SU-DHL-6 (cell line): ENCODE data around the gene OR6V1.

Experiments used
- H2AFZ ChIP-seq: fragments of 200-600 bp; sonication (generic); 2 replicates; pipeline ENCODE4 v1.6.1; 2014; ENCODE audit warnings: low read depth, mild to moderate bottlenecking, moderate library complexity, mixed read lengths, antibody characterized with exemption, low read length; ENCODE audit not compliant: severe bottlenecking
- H3F3A ChIP-seq: fragments of 200-600 bp; shearing (Covaris generic); 2 replicates; pipeline ENCODE4 v1.6.0; 2016; ENCODE audit warnings: antibody characterized with exemption, mild to moderate bottlenecking; ENCODE audit not compliant: insufficient read depth
- H3K27ac ChIP-seq: fragments of 200-600 bp; sonication (generic); 2 replicates; pipeline ENCODE4 v1.5.1; 2016; ENCODE audit warnings: low read depth, mild to moderate bottlenecking, low read length, moderate library complexity, mixed read lengths
- H3K27me3 ChIP-seq: fragments of 200-600 bp; sonication (generic), shearing (Covaris generic); 2 replicates; pipeline ENCODE4 v1.6.0; 2014; ENCODE audit warnings: mild to moderate bottlenecking, low read length
- H3K36me3 ChIP-seq: fragments of 200-600 bp; sonication (generic); 2 replicates; pipeline ENCODE4 v1.6.1; 2014; ENCODE audit warnings: mild to moderate bottlenecking, low read length, mixed read lengths
- H3K4me2 ChIP-seq: fragments of 300-600, 200-600 bp; shearing (Covaris generic), sonication (generic); 2 replicates; pipeline ENCODE4 v1.6.0; 2014; ENCODE audit warnings: low read length, low read depth, mild to moderate bottlenecking; ENCODE audit not compliant: poor library complexity, severe bottlenecking
- H3K4me3 ChIP-seq: fragments of 200-600 bp; sonication (generic); 2 replicates; pipeline ENCODE4 v1.5.1; 2014; ENCODE audit warnings: antibody characterized with exemption, low read length, mild to moderate bottlenecking, mixed read lengths; ENCODE audit not compliant: insufficient read depth, poor library complexity, severe bottlenecking
- H3K79me2 ChIP-seq: fragments of 200-600 bp; sonication (generic); 2 replicates; pipeline ENCODE4 v1.6.1; 2014; ENCODE audit warnings: mild to moderate bottlenecking, low read length, moderate library complexity; ENCODE audit not compliant: insufficient read depth
- H3K9ac ChIP-seq: fragments of 200-600 bp; sonication (generic); 2 replicates; pipeline ENCODE4 v1.7.0; 2014; ENCODE audit warnings: mild to moderate bottlenecking, low read length
- H3K9me2 ChIP-seq: fragments of 200-600 bp; sonication (generic); replicated peaks from 2 replicates; pipeline ENCODE4 v1.6.1; 2014; ENCODE audit warnings: low read length; ENCODE audit not compliant: insufficient read depth
- H3K9me3 ChIP-seq: fragments of 200-600 bp; sonication (generic); 2 replicates; pipeline ENCODE4 v1.6.1; 2014; ENCODE audit warnings: low read length, mixed read lengths; ENCODE audit not compliant: insufficient read depth
- H4K20me1 ChIP-seq: fragments of 200-600 bp; sonication (generic); 2 replicates; pipeline ENCODE4 v1.6.1; 2014; ENCODE audit warnings: low read depth, mild to moderate bottlenecking, antibody characterized with exemption, low read length, moderate library complexity, mixed read lengths
- CTCF ChIP-seq: fragments of 200-600 bp; sonication (generic); IDR thresholded peaks from one replicate; pipeline ENCODE4 v1.5.1; 2017; ENCODE audit warnings: antibody characterized with exemption, mild to moderate bottlenecking, low read length, moderate library complexity; ENCODE audit not compliant: insufficient read depth, poor library complexity, severe bottlenecking
- EZH2phosphoT487 ChIP-seq: fragments of 200-600 bp; sonication (generic), shearing (Covaris generic); conservative IDR thresholded peaks from 2 replicates; pipeline ENCODE4 v1.6.1; 2018; ENCODE audit warnings: mild to moderate bottlenecking, antibody characterized with exemption, low read length, moderate library complexity, mixed read lengths

The OR6V1 gene

DNA sequence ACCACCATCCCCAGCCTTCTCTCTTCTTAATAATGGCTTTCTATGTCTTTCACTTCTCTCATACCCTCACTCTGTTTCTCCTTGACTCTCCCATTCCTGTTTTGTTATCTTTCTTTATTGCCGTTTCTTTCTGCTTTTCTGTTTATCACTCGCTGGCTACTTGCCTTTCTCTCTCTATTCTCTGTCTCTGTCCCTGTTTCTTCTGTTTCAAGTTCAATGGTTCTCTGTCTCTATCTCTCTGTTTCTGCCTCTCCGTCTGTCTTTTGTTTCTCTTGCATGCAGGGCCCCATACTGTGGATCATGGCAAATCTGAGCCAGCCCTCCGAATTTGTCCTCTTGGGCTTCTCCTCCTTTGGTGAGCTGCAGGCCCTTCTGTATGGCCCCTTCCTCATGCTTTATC is at the start of gene OR6V1:
TSS of gene OR6V1 (plus strand) at position 301 of the 400 bp plus-strand sequence. CDS start at position 301, 0 bp downstream.
- H3F3A ChIP-seq = no peaks in the 10 kb centered on the region
- no peaks in the 10 kb centered on the region for H3K79me2 ChIP-seq
- no peak within 1 kb of the TSS for H3K9ac ChIP-seq
- no peak within 1 kb of the TSS for H2AFZ ChIP-seq
- no peaks in the 10 kb centered on the region for H3K9me2 ChIP-seq
- no peak within 1 kb of the TSS for H3K4me2 ChIP-seq
- TF ChIP-seq EZH2phosphoT487 (no peak), CTCF (no peak)
- no peak within 1 kb of the TSS for H3K4me3 ChIP-seq
- no peaks in the 10 kb centered on the region for H3K27me3 ChIP-seq
- H3K27ac ChIP-seq = no peak within 1 kb of the TSS
- no peaks in the 10 kb centered on the region for H3K36me3 ChIP-seq
- no peaks in the 10 kb centered on the region for H3K9me3 ChIP-seq
- H4K20me1 ChIP-seq = no peaks in the 10 kb centered on the region

- Histone ChIP-seq H3K4me2 (peak overlapping the region; percentile 16), H3K9ac (no peak overlapping the region), H3K27ac (no peak overlapping the region), H3K9me3 (no peaks in the 10 kb centered on the region), H3K36me3 (no peaks in the 10 kb centered on the region), H3K9me2 (no peaks in the 10 kb centered on the region), H3K4me3 (no peak overlapping the region), H3F3A (no peaks in the 10 kb centered on the region), H4K20me1 (no peaks in the 10 kb centered on the region), H3K27me3 (no peaks in the 10 kb centered on the region), H3K79me2 (no peaks in the 10 kb centered on the region), H2AFZ (peak overlapping the region; percentile 55)
- TF ChIP-seq CTCF (no peak), EZH2phosphoT487 (no peak)
Measured at GRCh38 chr7:143002898-143003297, 49.2 kb upstream of the OR6V1 start.

DNA sequence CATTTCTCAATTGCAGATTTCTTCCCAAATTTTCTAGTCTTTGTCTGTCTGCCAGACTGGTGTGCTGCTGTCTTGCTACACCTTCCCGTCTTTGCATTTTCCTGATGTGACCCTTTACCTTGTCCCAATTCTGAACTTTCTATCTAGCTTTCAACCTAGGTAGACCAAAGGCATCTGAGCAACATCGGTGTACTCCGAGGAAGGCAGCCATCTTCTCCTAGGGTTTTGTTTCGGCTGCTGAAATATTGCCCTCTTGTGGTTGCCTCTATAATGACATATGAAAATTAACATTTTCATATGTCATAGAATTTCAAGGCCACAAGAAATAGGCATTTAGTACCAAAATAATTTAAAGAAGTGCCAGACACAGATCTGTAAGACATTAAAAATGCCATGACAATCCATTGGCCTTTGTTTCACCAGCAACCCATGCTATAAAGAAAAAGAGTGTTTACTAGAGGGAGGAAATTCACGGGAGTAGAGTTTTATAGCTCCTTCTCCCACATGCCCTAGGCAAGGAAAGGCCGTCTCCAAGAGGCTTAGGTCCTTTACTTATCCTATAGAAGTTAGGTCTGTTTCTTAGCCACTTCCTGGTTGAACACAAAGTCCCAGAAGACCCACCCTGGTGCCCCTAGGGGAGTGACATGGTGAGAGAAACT is 48.6 kb upstream of the OR6V1 start:
- H3K79me2 ChIP-seq = no peaks in the 10 kb centered on the region
- H3F3A ChIP-seq = no peaks in the 10 kb centered on the region
- no peak overlapping the region for H3K9ac ChIP-seq
- no peaks in the 10 kb centered on the region for H3K9me3 ChIP-seq
- no peak overlapping the region for H3K27ac ChIP-seq
- H3K4me3 ChIP-seq = no peak overlapping the region
- H3K27me3 ChIP-seq = no peaks in the 10 kb centered on the region
- H3K36me3 ChIP-seq = no peaks in the 10 kb centered on the region
- H4K20me1 ChIP-seq = no peaks in the 10 kb centered on the region
- H3K4me2 ChIP-seq = peak overlapping the region; percentile 16
- peak overlapping the region; percentile 55 for H2AFZ ChIP-seq
- H3K9me2 ChIP-seq = no peaks in the 10 kb centered on the region
- TF ChIP-seq CTCF (peak; percentile 3), EZH2phosphoT487 (no peak)
